ENCODE results near the gene TALDO1.

DNA sequence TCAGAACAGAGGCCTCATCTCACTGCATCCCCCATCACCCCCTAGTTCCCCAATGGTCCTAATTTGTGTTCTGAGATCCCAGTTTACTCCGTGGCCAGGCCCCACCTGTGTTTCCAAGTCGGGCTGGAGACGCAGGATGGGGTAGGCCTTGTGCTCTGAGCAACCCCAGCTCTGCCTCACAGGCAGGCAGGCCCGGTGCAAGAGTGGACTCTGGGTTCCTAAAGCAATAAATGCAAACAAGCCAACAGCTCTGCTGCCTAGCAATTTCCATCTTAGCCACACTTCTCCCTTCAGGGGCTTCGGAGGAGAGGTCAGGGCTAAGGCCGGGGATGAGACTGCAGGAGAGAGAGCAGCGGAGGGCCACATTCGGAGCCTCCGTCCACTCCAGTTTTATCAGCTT is 43.8 kb upstream of the TALDO1 start:
- no peak for TF ChIP-seq EZH2phosphoT487 (IDR thresholded peaks at IDR 0.05; ENCODE audit: borderline replicate concordance, low read length)
- TF ChIP-seq, protein P1, sequence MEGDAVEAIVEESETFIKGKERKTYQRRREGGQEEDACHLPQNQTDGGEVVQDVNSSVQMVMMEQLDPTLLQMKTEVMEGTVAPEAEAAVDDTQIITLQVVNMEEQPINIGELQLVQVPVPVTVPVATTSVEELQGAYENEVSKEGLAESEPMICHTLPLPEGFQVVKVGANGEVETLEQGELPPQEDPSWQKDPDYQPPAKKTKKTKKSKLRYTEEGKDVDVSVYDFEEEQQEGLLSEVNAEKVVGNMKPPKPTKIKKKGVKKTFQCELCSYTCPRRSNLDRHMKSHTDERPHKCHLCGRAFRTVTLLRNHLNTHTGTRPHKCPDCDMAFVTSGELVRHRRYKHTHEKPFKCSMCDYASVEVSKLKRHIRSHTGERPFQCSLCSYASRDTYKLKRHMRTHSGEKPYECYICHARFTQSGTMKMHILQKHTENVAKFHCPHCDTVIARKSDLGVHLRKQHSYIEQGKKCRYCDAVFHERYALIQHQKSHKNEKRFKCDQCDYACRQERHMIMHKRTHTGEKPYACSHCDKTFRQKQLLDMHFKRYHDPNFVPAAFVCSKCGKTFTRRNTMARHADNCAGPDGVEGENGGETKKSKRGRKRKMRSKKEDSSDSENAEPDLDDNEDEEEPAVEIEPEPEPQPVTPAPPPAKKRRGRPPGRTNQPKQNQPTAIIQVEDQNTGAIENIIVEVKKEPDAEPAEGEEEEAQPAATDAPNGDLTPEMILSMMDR (IDR thresholded peaks at IDR 0.05; ENCODE audit: low read depth, low read length, poor library complexity, severe bottlenecking): no peak

Data from DOHH2 (cell line).